IPS-20b (cell line): ENCODE data around the gene ECHDC3.

ENCODE experiments used
- H3K27ac ChIP-seq: one replicate; pipeline ENCODE4 v1.5.1; 2013; ENCODE audit warnings: low read length
- H3K27me3 ChIP-seq: 2 replicates; pipeline ENCODE4 v1.6.1; 2013; ENCODE audit warnings: mild to moderate bottlenecking, low read length, inconsistent platforms; ENCODE audit not compliant: insufficient read depth
- H3K36me3 ChIP-seq: 2 replicates; pipeline ENCODE4 v1.6.1; 2013; ENCODE audit warnings: low read depth, mild to moderate bottlenecking, inconsistent platforms, low read length, moderate library complexity; ENCODE audit not compliant: insufficient read depth
- H3K4me1 ChIP-seq: 2 replicates; pipeline ENCODE4 v1.6.1; 2013; ENCODE audit warnings: mild to moderate bottlenecking, control low read depth, inconsistent platforms, low read length, moderate library complexity; ENCODE audit not compliant: insufficient read depth
- H3K4me3 ChIP-seq: 2 replicates; pipeline ENCODE4 v1.5.1; 2013; ENCODE audit warnings: mild to moderate bottlenecking, low read length, inconsistent platforms
- H3K9ac ChIP-seq: 2 replicates; pipeline ENCODE4 v1.6.1; 2013; ENCODE audit warnings: low read depth, mild to moderate bottlenecking, inconsistent platforms, low read length, moderate library complexity
- H3K9me3 ChIP-seq: 2 replicates; pipeline ENCODE4 v1.6.1; 2013; ENCODE audit warnings: mild to moderate bottlenecking, low read depth, low read length, inconsistent platforms; ENCODE audit not compliant: insufficient read depth

The ECHDC3 gene

DNA sequence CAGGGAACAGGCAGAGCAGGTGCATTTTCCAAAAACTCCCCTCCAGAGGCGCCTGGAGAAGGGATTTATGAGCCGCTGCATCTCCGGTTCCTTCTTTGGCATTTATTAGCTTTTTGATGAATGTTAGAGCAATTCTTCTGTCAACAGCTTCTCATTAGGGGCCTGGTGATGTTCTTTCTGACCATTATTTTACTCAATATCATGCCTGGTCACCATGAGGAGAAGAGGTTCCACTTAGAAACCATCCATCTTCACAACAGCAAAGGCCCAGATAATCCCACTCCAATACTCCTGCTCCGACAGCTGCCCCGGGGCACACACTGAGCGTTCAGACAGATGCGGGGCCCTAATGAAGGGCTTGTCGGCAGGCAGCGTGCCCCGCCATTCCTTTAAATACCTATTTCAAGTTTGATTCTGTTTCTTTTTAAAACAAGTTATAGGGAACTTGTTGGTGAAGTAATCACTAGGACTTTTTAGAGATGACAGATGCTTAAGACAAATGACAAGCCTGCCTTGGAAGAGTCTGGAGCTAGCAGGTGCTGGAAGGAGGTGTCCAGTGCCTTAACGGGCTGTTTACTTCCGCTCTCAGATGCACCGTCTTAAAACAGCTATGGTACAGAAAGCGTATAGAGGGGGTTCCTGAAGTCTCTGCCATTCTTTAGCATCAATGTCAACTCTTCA, 31.7 kb downstream of the ECHDC3 start:
- H3K9ac ChIP-seq, result no peak overlapping the region
- no peaks in the 10 kb centered on the region for H3K36me3 ChIP-seq
- H3K4me3 ChIP-seq, result no peak overlapping the region
- no peaks in the 10 kb centered on the region for H3K9me3 ChIP-seq
- no peaks in the 10 kb centered on the region for H3K27me3 ChIP-seq
- H3K27ac ChIP-seq, result no peak overlapping the region
- no peaks in the 10 kb centered on the region for H3K4me1 ChIP-seq

DNA sequence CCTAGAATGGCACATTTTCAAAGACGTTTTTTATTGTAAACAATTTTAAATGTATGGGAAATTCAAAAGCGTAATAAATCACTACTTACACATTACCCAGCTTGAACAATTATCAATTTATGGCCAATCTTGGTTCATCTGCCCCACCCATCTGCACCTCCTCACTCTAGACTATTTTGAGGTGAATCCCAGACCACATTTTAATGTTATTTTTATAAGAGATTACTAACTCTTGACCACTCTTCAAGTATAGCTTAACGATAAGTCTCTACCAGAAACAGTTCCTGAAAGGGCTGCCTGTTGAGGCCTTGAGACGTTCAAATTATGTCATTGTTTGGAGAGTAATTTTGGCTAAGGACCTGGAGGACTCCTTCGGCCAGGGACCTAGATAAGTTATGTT, 33.2 kb downstream of the ECHDC3 start:
- no peak overlapping the region for H3K27ac ChIP-seq

DNA sequence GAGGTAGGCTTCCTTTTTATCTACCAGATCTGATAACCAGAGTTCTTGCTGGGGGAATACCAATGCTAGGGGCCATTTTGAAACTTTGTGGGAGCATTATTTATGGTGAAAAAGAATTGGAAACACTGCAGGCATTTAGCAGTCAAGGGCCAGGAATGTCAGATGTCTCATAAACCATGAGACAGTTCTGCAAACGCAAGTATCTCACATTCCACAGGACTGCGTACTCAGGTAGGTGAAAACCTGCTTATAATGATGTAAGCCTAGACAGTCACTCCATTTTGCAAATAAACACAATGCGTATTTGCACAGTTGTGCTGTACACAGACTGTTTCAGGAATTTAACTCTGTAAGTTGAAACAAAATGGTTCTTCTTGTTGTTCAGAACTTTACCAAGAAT, 33.9 kb downstream of the ECHDC3 start:
- no peak overlapping the region for H3K27ac ChIP-seq

More for the DNA sequence above, 33.2 kb downstream of the ECHDC3 start:
- H3K36me3 ChIP-seq, result no peaks in the 10 kb centered on the region
- H3K4me3 ChIP-seq, result no peak overlapping the region
- no peak overlapping the region for H3K9ac ChIP-seq
- H3K27me3 ChIP-seq, result no peaks in the 10 kb centered on the region
- H3K4me1 ChIP-seq, result no peaks in the 10 kb centered on the region
- no peaks in the 10 kb centered on the region for H3K9me3 ChIP-seq

DNA sequence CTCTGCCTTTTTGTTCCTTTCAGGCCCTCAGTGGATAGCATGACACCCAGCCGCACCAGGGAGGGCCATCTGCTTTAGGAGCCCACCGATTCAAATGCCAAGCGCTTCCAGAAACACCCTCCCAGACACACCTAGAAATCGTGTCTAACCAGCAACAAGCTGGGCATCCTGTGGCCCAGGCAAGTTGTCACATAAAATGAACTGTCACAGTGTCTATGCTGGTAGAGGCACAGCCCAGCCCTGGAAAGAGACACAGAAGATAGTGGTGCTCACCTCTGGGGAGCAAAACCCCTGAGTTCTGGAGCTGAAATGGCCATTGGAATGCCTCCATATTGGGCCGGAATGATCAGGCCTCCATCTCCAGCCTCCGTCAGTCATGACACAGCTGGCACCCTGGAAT, 38.9 kb downstream of the ECHDC3 start:
- no peaks in the 10 kb centered on the region for H3K27me3 ChIP-seq
- H3K27ac ChIP-seq, result no peak overlapping the region
- no peaks in the 10 kb centered on the region for H3K9me3 ChIP-seq
- no peaks in the 10 kb centered on the region for H3K4me1 ChIP-seq
- H3K36me3 ChIP-seq, result no peaks in the 10 kb centered on the region
- no peak overlapping the region for H3K4me3 ChIP-seq
- no peak overlapping the region for H3K9ac ChIP-seq

More for the DNA sequence above, 33.9 kb downstream of the ECHDC3 start:
- no peaks in the 10 kb centered on the region for H3K27me3 ChIP-seq
- H3K36me3 ChIP-seq, result no peaks in the 10 kb centered on the region
- H3K4me1 ChIP-seq, result no peaks in the 10 kb centered on the region
- no peak overlapping the region for H3K4me3 ChIP-seq
- no peaks in the 10 kb centered on the region for H3K9me3 ChIP-seq
- no peak overlapping the region for H3K9ac ChIP-seq

DNA sequence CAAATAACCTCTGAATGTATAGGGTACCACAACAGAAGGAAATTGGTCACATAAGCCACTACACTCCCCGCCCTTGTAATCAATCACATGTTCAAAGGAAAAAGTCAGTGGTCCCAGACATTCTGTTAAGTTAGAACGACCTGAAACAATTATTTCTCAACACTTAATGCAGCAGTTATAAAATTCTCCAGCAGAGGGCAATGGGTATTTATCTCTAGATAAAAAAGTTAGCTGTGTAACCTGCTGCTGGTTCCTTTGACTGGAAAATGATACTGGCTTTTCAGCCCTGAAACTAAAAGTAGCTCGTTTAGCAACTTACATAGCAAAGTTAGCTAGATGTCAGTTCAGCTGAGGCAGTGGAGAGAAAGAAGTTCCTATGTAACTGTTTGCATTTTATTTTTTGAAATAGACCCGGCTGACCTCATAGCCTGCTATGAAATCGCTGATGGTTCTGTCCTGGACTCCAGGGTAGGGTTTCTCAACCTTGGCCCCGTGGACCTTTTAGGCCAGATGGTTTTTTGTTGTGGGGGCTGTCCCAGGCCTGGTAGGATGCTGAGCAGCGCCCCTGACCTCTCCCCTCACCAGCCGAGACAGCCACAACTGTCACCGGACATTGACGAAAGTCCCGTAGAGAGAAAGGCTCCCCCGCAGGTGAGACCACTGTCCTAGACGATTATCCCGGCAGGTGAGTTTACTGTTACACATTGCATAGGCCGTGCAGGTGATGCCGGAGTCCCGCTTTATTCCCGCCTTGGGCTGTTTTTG, 40.8 kb downstream of the ECHDC3 start:
- Histone ChIP-seq H3K27ac (no peak overlapping the region), H3K4me1 (no peaks in the 10 kb centered on the region), H3K36me3 (no peaks in the 10 kb centered on the region), H3K4me3 (no peak overlapping the region), H3K27me3 (no peaks in the 10 kb centered on the region), H3K9ac (no peak overlapping the region), H3K9me3 (no peaks in the 10 kb centered on the region)

DNA sequence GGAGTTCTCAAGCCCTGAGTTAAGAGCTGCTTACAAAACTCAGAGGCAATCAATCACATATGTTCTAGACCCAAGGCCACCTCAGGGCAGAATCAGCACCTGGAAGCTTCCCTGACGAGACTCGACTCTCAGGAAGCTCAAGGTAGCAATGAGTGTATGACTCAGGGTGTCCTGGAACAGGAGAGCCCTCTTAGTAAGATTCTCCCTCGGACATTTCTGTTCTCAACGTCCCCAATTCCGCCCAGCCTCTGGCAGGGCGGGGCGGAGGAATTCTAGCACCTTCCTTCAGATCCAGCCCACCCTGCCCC, 41.3 kb downstream of the ECHDC3 start:
- Histone ChIP-seq H3K9me3 (no peaks in the 10 kb centered on the region), H3K4me3 (no peak overlapping the region), H3K36me3 (no peaks in the 10 kb centered on the region), H3K4me1 (no peaks in the 10 kb centered on the region), H3K9ac (no peak overlapping the region), H3K27me3 (no peaks in the 10 kb centered on the region), H3K27ac (no peak overlapping the region)

DNA sequence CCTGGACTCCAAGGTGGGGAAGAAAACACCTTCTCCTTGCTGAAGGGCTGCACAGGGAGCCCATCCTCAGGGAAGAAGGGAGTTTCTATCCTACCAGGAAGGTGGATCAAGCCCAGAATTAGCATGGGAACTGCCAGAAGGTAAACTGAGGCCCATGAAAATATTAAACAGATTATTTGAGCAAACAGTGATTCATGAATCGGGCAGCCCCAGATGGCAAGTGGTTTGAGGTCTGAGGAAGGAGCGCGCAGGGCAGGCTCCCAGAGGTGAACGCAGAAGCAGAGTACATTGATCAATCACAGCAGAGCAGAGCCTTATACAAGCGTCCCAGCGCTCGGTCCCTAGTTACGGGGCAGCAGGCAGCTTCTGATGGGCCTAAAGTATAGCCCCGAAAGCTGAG, 45.2 kb downstream of the ECHDC3 start:
- H3K4me1 ChIP-seq, result no peaks in the 10 kb centered on the region
- H3K9ac ChIP-seq, result no peak overlapping the region
- H3K27me3 ChIP-seq, result no peaks in the 10 kb centered on the region
- H3K36me3 ChIP-seq, result no peaks in the 10 kb centered on the region
- H3K9me3 ChIP-seq, result no peaks in the 10 kb centered on the region
- no peak overlapping the region for H3K27ac ChIP-seq
- H3K4me3 ChIP-seq, result no peak overlapping the region

DNA sequence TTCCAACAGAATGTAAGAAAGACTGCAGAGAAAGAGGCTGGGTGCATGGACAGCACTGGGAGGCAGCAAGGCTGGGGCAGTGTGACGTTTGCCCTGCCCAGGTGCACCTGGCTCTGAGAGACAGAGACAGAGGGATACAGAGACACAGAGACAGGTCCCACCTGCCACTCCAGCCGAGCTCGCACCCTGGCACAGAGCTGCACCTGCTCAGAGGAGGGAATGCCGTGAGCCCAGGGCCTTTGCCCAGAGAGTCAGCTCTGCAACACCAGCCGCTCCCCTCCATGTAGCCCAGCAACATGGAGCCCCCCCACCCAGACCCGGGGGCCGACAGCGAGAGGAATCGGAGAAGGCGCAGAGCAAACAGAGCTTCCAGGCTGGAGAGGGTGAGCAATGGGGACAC, 45.7 kb downstream of the ECHDC3 start:
- no peaks in the 10 kb centered on the region for H3K9me3 ChIP-seq
- H3K4me1 ChIP-seq, result no peaks in the 10 kb centered on the region
- no peaks in the 10 kb centered on the region for H3K27me3 ChIP-seq
- no peak overlapping the region for H3K4me3 ChIP-seq
- H3K36me3 ChIP-seq, result no peaks in the 10 kb centered on the region
- no peak overlapping the region for H3K27ac ChIP-seq
- no peak overlapping the region for H3K9ac ChIP-seq

DNA sequence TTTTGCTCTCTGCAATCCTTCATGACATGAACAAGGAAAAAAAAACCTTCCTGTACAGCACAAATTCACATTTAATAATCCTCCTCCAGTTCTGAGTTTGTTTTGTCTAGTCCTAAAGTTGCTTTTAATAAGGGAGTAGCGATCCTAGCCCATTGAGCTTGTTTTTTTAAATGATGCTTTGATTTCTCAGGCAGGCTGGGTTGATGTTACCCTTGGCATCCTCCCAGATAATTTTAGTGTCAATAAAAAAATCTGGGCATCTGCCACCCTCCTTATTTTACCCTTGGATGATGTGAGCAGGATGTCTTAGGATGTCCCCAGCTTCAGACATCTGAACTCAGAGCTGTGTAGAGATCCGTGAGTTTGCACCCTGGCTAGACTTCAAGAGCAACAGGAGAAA, 47.1 kb downstream of the ECHDC3 start:
- no peaks in the 10 kb centered on the region for H3K36me3 ChIP-seq
- H3K27me3 ChIP-seq, result no peaks in the 10 kb centered on the region
- no peak overlapping the region for H3K9ac ChIP-seq
- H3K4me1 ChIP-seq, result no peaks in the 10 kb centered on the region
- no peak overlapping the region for H3K4me3 ChIP-seq
- H3K9me3 ChIP-seq, result no peaks in the 10 kb centered on the region
- no peak overlapping the region for H3K27ac ChIP-seq

DNA sequence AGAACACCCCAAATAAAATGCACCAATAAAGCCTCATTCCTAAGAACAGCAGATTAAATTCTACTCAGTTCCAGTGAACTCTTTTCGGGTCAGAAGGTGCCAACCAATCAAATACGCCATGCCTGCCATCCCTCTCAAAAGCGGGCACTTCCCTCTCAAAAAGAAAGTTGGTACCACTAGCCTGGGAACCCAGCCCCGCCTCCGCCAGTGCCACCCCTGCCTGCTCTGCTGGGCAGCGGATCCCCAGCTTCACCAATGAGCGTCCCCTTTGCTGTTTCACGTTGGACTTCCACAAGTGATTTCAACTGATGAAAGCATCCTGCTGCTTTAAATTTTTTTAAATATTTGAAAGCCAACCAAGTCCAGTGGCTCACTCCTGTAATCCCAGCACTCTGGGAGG, 47.8 kb downstream of the ECHDC3 start:
- Histone ChIP-seq H3K36me3 (no peaks in the 10 kb centered on the region), H3K9ac (no peak overlapping the region), H3K4me1 (no peaks in the 10 kb centered on the region), H3K4me3 (no peak overlapping the region), H3K27me3 (no peaks in the 10 kb centered on the region), H3K27ac (no peak overlapping the region), H3K9me3 (no peaks in the 10 kb centered on the region)

DNA sequence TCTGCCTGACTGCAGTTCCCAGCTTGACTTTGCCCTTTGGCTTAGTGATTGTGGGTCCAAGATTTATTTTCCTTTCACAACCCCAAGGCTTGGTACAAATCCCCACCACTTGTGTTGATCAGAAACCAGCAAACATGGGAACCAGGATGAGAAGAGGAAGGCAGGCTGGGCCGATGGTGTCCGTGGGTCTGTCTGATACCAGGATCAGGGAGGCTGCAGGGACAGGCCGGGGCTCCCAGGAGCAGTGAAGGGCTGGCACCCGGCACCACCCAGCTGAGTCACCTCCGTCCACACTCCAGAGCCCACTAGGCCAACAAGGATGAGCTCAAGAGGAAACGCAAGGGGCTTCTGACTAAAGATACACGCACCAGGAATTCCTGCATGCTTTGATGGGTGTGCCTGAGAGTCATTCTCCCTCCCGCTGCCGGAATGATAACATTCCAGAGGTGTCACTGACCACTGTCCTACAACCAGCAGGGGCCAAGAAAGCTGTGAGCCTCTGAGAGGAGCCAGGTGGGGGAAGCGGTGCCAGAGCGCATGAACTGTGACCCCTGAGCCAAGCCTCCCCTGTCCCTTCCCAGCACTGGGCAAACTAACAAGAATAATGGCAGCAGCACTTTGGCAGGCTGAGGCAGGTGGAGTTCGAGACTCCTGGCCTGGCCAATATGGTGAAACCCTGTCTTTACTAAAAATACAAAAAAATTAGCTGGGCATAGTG, 51.7 kb downstream of the ECHDC3 start:
- Histone ChIP-seq H3K4me3 (no peak overlapping the region), H3K9ac (no peak overlapping the region), H3K27ac (no peak overlapping the region), H3K4me1 (no peaks in the 10 kb centered on the region; the same call in 1 of the 2 replicates), H3K36me3 (no peaks in the 10 kb centered on the region), H3K9me3 (no peaks in the 10 kb centered on the region), H3K27me3 (no peaks in the 10 kb centered on the region)

DNA sequence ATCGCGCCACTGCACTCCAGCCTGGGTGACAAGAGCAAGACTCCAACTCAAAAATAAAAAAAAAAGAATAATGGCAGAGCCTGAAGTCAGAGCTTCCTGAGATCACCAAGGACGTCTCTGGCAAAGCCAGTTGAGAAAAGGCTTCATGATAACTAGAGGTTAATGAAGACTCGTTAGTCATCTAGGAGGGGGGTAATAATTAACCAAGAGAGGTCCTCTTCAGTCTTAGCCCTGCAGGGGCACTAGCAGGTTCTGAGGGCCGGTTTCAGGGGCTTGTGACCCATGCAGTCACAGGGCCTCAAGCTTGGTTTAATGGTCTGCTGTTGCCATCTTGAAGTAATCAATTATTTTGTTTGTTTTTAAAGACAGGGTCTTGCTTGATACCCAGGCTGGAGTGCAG, 52.4 kb downstream of the ECHDC3 start:
- H3K36me3 ChIP-seq, result no peaks in the 10 kb centered on the region
- no peak overlapping the region for H3K27ac ChIP-seq
- no peaks in the 10 kb centered on the region for H3K9me3 ChIP-seq
- no peak overlapping the region for H3K9ac ChIP-seq
- peaks cover 4% of the 10 kb centered on the region; the same call in 1 of the 2 replicates for H3K4me1 ChIP-seq
- H3K4me3 ChIP-seq, result no peak overlapping the region
- no peaks in the 10 kb centered on the region for H3K27me3 ChIP-seq
